Stimulated activated CD4-positive, alpha-beta T cell treated with anti-CD3 and anti-CD28 coated beads, Interleukin-12 subunit alpha, Interleukin-12 subunit beta, amount 100 ng/mL, for 48 hours (primary cell): ENCODE data around the gene ITGA3.
"Not testable (repeated sequence)": the region's sequence is repeated elsewhere in the genome, so short reads cannot be mapped to it uniquely, and the experiment has no call there.

Source experiments
- DNase-seq, 3 donors: peaks; one replicate each; pipeline ENCODE4 v3.0.0-alpha.2; 2020; ENCODE audit warnings: low read depth in 2 of 3, low spot score in 1 of 3

Gene ITGA3

GRCh38 chr17:50051082-50051576 is 4.8 kb upstream of the ITGA3 start:
- DNase-seq, result peak; percentile 70 to 81 (median 75)

GRCh38 chr17:50051606-50052005 is 4.3 kb upstream of the ITGA3 start:
- no peak for DNase-seq

GRCh38 chr17:50052241-50052796 is 3.6 kb upstream of the ITGA3 start:
- no peak for DNase-seq

GRCh38 chr17:50052822-50053653 is 2.9 kb upstream of the ITGA3 start:
- DNase-seq, result no peak

- no peak for DNase-seq
Observed at GRCh38 chr17:50053654-50053960, 2.3 kb upstream of the ITGA3 start.

- DNase-seq, result no peak
Observed at GRCh38 chr17:50055055-50055425, 870 bp upstream of the ITGA3 start.

- DNase-seq, result peak in 2 of 3 donors; percentile 67 to 68
Observed at GRCh38 chr17:50056217-50056960, 479 bp downstream of the ITGA3 start.

GRCh38 chr17:50056961-50057330 is 1.0 kb downstream of the ITGA3 start:
- no peak for DNase-seq

- DNase-seq, result no peak
Observed at GRCh38 chr17:50057521-50057991, 1.6 kb downstream of the ITGA3 start.

- no peak for DNase-seq
Observed at GRCh38 chr17:50058296-50058953, 2.5 kb downstream of the ITGA3 start.

GRCh38 chr17:50059256-50059655 is 3.3 kb downstream of the ITGA3 start:
- no peak for DNase-seq

GRCh38 chr17:50059759-50060273 is 3.9 kb downstream of the ITGA3 start:
- no peak for DNase-seq

- DNase-seq, result no peak
Observed at GRCh38 chr17:50060951-50061712, 5.2 kb downstream of the ITGA3 start.

- not testable (repeated sequence) for DNase-seq
Observed at GRCh38 chr17:50061713-50062045, 5.8 kb downstream of the ITGA3 start.

GRCh38 chr17:50062293-50063243 is 6.7 kb downstream of the ITGA3 start:
- no peak for DNase-seq

GRCh38 chr17:50063561-50064252 is 7.8 kb downstream of the ITGA3 start:
- no peak for DNase-seq

GRCh38 chr17:50064253-50065001 is 8.5 kb downstream of the ITGA3 start:
- no peak for DNase-seq

- no peak for DNase-seq
Observed at GRCh38 chr17:50065056-50065455, 9.1 kb downstream of the ITGA3 start.
